GM19043 (cell line): ENCODE results near the gene GPATCH4.

Experiments
- ATAC-seq: cut with Tn5 transposase; IDR thresholded peaks from one replicate; pipeline ENCODE4 v1.9.1; 2021; ENCODE audit warnings: low read depth; ENCODE audit not compliant: unreplicated experiment

The GPATCH4 gene

DNA sequence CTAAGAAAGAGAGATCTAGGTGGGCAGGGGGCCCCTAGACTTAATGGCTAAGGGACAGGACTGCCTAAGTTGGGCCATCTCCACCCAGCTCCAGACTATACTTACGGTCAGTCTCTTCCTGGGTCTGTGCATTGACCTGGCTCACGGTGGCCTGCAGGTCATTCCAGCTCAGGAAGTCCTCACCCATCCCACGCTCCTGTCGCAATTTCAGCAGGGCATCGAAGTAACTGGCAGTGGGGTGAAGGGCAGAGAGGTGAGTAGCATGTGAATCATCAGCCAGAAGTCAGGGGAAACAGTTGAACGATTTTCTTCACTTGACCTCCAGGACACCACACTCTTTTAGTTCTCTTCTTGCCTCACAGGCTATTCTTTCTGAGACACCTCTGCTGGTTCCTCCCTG, 49.4 kb downstream of the GPATCH4 start:
- no peak for ATAC-seq

DNA sequence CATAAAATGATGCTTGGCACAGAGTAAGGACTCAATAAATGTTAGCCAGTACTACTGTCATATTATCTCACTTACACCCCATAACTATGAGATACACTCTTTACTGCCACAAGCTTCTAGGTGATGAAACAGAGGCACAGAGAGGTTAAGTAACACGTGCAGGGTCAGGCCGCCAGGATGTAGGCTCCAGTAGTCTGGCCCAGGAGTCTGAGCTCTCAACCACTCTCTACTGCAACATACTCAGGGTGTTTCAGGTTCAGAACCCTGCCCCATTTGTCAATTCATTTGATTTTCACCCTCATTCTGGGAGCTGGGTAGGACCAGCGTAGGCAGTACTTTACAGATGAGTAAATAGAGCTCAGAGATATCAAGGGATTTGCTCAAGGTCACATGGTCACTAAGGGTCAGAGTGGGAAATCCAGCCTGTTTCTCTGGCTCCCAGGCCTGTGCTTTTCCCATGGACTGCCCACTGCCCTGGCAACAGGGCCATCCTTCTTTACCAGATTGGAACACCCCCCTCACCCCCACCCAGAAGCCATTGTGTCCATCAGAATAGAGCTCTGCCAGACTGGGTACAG, 50.1 kb downstream of the GPATCH4 start:
- no peak for ATAC-seq

DNA sequence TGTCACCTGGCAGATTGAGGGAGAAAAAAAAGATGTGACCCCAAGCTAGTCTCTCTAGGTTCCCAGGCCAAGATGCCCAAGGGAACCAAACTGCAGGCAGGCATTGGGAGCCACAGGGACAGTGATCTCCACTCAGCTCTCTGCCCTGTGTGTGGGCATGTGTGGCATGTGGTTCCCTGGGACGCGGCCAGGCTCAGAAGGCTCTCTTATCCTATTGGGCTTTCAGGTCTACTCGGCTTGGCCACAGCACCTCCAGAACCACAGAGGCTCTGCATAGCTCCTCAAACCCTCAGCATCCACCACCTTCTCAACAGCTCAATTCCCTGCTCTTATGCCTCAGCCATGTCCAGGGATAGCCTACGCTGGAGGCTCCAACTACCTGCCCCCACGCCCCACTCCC, 50.9 kb downstream of the GPATCH4 start:
- no peak for ATAC-seq

DNA sequence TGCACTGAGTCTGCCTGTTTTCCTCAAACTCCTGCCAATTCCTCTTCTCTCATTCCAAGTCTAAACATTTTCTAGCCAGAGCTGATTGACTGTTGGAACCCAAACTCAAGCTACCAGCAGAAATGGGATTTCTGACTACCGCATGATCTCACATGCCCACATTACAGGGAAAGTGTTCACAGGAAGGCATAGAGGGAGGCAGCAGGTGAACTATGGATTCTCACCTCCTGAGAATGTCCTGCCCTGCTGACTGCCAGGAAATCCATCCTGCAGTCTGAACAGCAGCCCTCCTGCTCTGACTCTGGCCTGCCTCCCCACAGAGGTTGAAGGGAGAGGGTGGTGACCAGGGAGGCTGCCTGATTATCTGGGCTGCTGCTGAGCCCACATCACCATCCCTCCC, 51.4 kb downstream of the GPATCH4 start:
- ATAC-seq = no peak

DNA sequence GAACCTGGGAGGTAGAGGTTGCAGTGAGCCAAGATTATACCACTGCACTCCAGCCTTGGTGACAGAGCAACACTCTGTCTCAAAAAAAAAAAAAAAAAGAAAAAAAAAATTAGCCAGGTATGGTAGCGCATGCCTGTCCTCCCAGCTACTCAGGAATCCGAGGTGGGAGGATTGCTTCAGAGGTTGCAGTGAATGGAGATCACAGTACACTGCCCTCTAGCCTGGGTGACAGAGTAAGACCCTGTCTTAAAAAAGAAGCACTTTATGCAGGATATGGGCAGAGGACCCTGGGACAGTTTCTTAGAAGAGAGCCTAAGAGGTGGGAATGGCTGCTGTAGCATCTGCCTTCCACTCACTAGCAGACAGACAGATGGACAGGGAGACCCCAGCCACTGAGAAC, 51.9 kb downstream of the GPATCH4 start:
- ATAC-seq = no peak

DNA sequence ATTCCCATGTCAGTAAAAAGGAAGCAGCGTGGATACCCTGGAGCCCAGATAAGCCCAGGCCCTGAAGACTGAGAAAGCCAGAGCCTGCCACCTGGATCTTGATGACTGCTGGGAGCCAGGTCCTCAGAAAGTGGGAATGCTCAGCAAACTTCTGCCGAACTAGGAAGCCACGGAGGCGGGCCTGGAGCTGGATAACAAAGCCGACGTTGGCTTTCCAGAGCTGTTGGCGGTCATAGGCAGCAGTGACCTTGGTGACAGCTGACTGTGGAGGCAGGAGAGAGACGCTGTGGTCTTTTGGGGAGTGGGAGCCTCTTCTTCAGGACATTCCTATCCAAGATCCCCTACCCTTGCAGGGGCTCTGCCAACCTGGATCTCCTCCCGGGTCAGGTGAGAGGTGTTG, 53.3 kb downstream of the GPATCH4 start:
- ATAC-seq = no peak

DNA sequence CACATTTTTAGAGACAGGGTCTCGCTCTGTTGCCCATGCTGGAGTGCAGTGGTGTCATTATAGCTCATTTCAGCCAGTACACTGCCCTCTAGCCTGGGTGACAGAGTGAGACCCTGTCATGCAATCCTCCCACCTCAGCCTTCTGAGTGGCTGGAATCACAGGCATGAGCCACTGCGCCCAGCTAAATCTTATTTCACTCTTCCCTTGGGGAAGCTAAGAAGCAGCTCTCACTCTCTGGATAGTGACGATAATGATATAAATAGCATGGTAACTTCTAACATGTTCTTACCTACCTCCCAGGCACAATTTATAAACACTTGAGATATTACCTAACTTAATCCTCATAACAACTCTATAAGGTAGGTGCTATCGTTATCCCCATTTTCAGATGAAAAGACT, 53.8 kb downstream of the GPATCH4 start:
- no peak for ATAC-seq

DNA sequence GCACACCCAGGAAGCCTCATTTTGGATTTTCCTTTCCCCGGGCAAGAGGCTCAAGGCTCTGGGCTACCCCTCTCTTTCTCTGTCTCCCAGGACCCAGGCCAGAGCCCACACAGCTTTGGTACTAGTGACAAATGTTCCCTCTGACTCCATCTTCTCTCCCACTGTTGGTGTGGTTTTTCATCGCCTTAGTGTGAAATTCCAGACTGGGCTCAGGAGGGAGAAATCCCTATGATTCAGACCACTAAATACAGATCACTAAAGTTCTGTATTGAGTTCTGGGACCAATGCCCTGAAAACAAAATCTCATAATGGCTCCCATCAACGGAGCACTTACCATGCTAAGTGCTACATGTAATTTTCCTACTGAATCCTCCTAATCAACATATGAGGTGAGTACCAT, 55.0 kb downstream of the GPATCH4 start:
- ATAC-seq = no peak

DNA sequence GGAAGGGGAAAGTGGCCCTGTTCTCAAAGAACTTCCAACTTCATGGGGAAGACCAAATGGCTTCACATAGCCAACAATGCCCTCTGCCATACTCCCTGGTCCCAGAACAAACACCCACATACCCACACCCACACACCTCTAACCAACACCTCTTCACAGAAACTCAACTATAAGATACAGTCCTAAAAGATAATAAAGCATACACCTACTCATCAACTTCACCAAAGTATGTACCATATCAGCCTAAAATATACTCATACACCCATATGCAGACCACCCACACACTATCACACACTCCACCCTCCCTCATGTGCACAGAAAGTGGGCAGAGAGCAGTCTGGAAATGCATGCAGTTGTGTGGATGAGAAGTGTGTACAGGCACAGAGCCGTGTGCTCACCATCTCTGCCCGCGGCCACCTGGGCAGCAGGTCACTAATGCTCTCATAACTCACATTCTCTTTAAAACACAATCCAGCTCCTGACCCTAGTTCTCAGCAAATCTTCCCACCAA, 56.6 kb downstream of the GPATCH4 start:
- no peak for ATAC-seq
